HL-60/S4 treated with retinoic acid at 250 ng/mL for 4 days and 3 days (cell line): ENCODE data around the gene DAZAP1.

Experiments used
- in situ Hi-C: fragments of 300-500 bp; cut with MboI; formaldehyde crosslinking; loops from 2 replicates; pipeline ENCODE4 v1.7.0; 2022; ENCODE audit warnings: low sequenced_read_pairs

Gene DAZAP1

GRCh38 chr19:1455002-1455335 lies 47.6 kb downstream of the DAZAP1 start:
- in situ Hi-C loops, result no loop called here

- in situ Hi-C loops, result no loop called here
Observed at GRCh38 chr19:1455336-1456120, 48.1 kb downstream of the DAZAP1 start.

GRCh38 chr19:1456121-1456900 lies 48.9 kb downstream of the DAZAP1 start:
- in situ Hi-C loops, result no loop called here

- in situ Hi-C loops, result no loop called here
Observed at GRCh38 chr19:1457031-1457739, 49.8 kb downstream of the DAZAP1 start.

GRCh38 chr19:1457892-1458291 lies 50.5 kb downstream of the DAZAP1 start:
- in situ Hi-C loops, result no loop called here

GRCh38 chr19:1459479-1459878 lies 52.1 kb downstream of the DAZAP1 start:
- in situ Hi-C loops, result no loop called here

- in situ Hi-C loops, result no loop called here
Observed at GRCh38 chr19:1460033-1460995, 52.9 kb downstream of the DAZAP1 start.

- in situ Hi-C loops, result no loop called here
Observed at GRCh38 chr19:1461862-1462261, 54.5 kb downstream of the DAZAP1 start.

GRCh38 chr19:1465191-1466016 lies 58.0 kb downstream of the DAZAP1 start:
- in situ Hi-C loops, result no loop called here

- in situ Hi-C loops, result no loop called here
Observed at GRCh38 chr19:1466018-1466460, 58.7 kb downstream of the DAZAP1 start.

GRCh38 chr19:1466461-1467214 lies 59.3 kb downstream of the DAZAP1 start:
- in situ Hi-C loops, result no loop called here

- in situ Hi-C loops, result no loop called here
Observed at GRCh38 chr19:1467215-1467489, 59.8 kb downstream of the DAZAP1 start.

- in situ Hi-C loops, result no loop called here
Observed at GRCh38 chr19:1467490-1468273, 60.3 kb downstream of the DAZAP1 start.

GRCh38 chr19:1468274-1468820 lies 61.0 kb downstream of the DAZAP1 start:
- in situ Hi-C loops, result no loop called here

- in situ Hi-C loops, result no loop called here
Observed at GRCh38 chr19:1468821-1469254, 61.5 kb downstream of the DAZAP1 start.

- in situ Hi-C loops, result no loop called here
Observed at GRCh38 chr19:1469255-1470054, 62.1 kb downstream of the DAZAP1 start.

- in situ Hi-C loops, result no loop called here
Observed at GRCh38 chr19:1470055-1470304, 62.6 kb downstream of the DAZAP1 start.
